ENCODE results near the gene SLC38A2.
A peak's percentile ranks its signal among the peaks of the same experiment; 100 is the strongest.

Gene SLC38A2

GRCh38 chr12:46395388-46395787 lies 22.8 kb upstream of the SLC38A2 start:
- DNase-seq (ENCODE audit: low spot score), result no peak

GRCh38 chr12:46391630-46392029 lies 19.1 kb upstream of the SLC38A2 start:
- DNase-seq (ENCODE audit: low spot score), result no peak

- DNase-seq (ENCODE audit: low spot score), result no peak
Measured at GRCh38 chr12:46390881-46391280, 18.3 kb upstream of the SLC38A2 start.

GRCh38 chr12:46390304-46390703 lies 17.7 kb upstream of the SLC38A2 start:
- no peak for DNase-seq (ENCODE audit: low spot score)

- DNase-seq (ENCODE audit: low spot score), result no peak
Measured at GRCh38 chr12:46389031-46389616, 16.6 kb upstream of the SLC38A2 start.

GRCh38 chr12:46388427-46389021 lies 16.0 kb upstream of the SLC38A2 start:
- DNase-seq (ENCODE audit: low spot score), result no peak

GRCh38 chr12:46387670-46388069 lies 15.1 kb upstream of the SLC38A2 start:
- DNase-seq (ENCODE audit: low spot score), result no peak

- no peak for DNase-seq (ENCODE audit: low spot score)
Measured at GRCh38 chr12:46386877-46387629, 14.5 kb upstream of the SLC38A2 start.

GRCh38 chr12:46386360-46386867 lies 13.8 kb upstream of the SLC38A2 start:
- no peak for DNase-seq (ENCODE audit: low spot score)

GRCh38 chr12:46385438-46385837 lies 12.9 kb upstream of the SLC38A2 start:
- no peak for DNase-seq (ENCODE audit: low spot score)

- no peak for DNase-seq (ENCODE audit: low spot score)
Measured at GRCh38 chr12:46384451-46385309, 12.1 kb upstream of the SLC38A2 start.

- DNase-seq (ENCODE audit: low spot score), result peak; percentile 65
Measured at GRCh38 chr12:46383654-46384450, 11.3 kb upstream of the SLC38A2 start.

- peak; percentile 93 for DNase-seq (ENCODE audit: low spot score)
Measured at GRCh38 chr12:46382964-46383653, 10.5 kb upstream of the SLC38A2 start.

GRCh38 chr12:46382408-46382963 lies 9.9 kb upstream of the SLC38A2 start:
- DNase-seq (ENCODE audit: low spot score), result no peak

GRCh38 chr12:46380881-46381280 lies 8.3 kb upstream of the SLC38A2 start:
- DNase-seq (ENCODE audit: low spot score), result no peak

- DNase-seq (ENCODE audit: low spot score), result no peak
Measured at GRCh38 chr12:46380022-46380796, 7.6 kb upstream of the SLC38A2 start.

GRCh38 chr12:46379352-46379751 lies 6.8 kb upstream of the SLC38A2 start:
- no peak for DNase-seq (ENCODE audit: low spot score)

GRCh38 chr12:46378530-46378929 lies 6.0 kb upstream of the SLC38A2 start:
- no peak for DNase-seq (ENCODE audit: low spot score)

GRCh38 chr12:46377678-46378077 lies 5.1 kb upstream of the SLC38A2 start:
- DNase-seq (ENCODE audit: low spot score), result no peak

GRCh38 chr12:46376579-46376978 lies 4.0 kb upstream of the SLC38A2 start:
- no peak for DNase-seq (ENCODE audit: low spot score)

Data from CD4-positive, alpha-beta T cell treated with Interleukin-15 for 4 hours (primary cell).